ENCODE data around the gene CCDC149.

CCDC149 gene

DNA sequence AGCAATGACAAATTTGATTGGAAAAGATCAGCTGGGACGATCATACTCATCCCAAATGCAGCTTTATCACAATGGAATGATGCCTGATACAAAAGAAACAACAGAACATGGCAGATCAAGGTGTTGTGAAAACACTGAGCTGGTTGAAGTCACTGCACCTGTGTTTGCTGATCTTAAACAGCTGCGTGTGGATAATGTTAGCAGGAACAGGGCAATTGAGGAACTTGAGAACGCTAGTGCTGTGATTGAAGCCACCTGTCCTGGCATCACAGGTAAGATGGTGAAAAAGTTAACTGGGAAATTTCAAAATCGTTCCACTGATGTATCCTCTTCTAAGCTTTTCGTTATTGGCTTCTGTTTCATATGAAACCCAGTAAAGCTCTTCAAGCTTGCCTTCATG is 144.8 kb downstream of the CCDC149 start:
- DNase-seq (ENCODE audit: low read depth) = no peak
- TF ChIP-seq, protein P1, sequence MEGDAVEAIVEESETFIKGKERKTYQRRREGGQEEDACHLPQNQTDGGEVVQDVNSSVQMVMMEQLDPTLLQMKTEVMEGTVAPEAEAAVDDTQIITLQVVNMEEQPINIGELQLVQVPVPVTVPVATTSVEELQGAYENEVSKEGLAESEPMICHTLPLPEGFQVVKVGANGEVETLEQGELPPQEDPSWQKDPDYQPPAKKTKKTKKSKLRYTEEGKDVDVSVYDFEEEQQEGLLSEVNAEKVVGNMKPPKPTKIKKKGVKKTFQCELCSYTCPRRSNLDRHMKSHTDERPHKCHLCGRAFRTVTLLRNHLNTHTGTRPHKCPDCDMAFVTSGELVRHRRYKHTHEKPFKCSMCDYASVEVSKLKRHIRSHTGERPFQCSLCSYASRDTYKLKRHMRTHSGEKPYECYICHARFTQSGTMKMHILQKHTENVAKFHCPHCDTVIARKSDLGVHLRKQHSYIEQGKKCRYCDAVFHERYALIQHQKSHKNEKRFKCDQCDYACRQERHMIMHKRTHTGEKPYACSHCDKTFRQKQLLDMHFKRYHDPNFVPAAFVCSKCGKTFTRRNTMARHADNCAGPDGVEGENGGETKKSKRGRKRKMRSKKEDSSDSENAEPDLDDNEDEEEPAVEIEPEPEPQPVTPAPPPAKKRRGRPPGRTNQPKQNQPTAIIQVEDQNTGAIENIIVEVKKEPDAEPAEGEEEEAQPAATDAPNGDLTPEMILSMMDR (IDR thresholded peaks at IDR 0.05; ENCODE audit: control insufficient read depth, extremely low read depth, insufficient read depth) = no peak
- H3K4me3 ChIP-seq (ENCODE audit: low read depth, low read length) = no peak overlapping the region

DNA sequence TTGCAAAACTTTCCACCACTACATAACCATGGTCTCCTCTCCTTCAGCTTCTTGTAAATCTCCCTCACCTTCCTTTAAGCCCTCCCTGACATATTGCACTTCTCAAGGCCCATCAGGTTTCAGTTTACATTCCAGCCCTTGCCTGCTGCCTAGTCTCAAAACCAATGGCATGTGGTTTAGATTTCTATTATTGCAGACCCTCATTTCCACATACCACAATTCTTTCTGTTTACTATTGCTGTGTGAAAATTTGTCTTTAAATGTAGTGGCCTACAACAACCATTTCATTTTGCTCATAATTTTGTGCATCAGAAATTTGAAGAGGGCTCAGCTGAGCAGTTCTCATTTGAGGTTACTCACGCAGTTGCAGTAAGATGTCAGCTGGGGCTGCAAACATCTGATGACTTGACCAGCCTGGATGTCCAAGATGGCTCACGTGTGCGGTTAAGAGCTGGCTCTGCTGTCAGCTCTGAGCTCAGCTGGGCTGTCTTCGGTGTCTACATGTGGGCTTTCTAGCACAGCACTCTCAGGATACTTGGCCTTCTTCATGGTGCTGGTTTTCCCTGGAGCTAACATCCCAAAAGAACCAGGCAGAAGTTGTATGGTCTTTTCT is 147.4 kb downstream of the CCDC149 start:
- no peak for DNase-seq (ENCODE audit: low read depth)
- TF ChIP-seq, protein P1 (IDR thresholded peaks at IDR 0.05; ENCODE audit: control insufficient read depth, extremely low read depth, insufficient read depth) = no peak
- H3K4me3 ChIP-seq (ENCODE audit: low read depth, low read length) = no peak overlapping the region

DNA sequence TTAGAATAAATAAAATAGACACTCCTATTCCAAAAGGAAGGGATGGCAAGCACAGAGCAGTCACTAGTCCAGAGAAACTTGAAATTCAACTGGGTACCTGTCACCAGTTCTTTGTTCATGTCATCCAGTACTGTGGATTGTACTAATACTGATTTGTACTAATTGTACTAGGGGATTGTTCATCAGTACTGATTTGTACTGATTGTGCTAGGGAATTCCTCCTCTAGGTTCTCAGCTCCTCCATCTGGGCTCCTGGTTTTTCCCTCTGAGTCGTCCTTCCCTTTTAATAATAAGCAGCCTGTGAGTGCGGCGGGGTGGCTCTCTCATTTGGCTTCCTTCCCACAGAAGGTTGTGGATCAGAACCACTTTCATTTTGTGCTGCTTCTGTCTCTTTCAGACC is 148.5 kb downstream of the CCDC149 start:
- no peak overlapping the region for H3K4me3 ChIP-seq (ENCODE audit: low read depth, low read length)
- DNase-seq (ENCODE audit: low read depth) = no peak
- TF ChIP-seq, protein P1 (IDR thresholded peaks at IDR 0.05; ENCODE audit: control insufficient read depth, extremely low read depth, insufficient read depth) = no peak

DNA sequence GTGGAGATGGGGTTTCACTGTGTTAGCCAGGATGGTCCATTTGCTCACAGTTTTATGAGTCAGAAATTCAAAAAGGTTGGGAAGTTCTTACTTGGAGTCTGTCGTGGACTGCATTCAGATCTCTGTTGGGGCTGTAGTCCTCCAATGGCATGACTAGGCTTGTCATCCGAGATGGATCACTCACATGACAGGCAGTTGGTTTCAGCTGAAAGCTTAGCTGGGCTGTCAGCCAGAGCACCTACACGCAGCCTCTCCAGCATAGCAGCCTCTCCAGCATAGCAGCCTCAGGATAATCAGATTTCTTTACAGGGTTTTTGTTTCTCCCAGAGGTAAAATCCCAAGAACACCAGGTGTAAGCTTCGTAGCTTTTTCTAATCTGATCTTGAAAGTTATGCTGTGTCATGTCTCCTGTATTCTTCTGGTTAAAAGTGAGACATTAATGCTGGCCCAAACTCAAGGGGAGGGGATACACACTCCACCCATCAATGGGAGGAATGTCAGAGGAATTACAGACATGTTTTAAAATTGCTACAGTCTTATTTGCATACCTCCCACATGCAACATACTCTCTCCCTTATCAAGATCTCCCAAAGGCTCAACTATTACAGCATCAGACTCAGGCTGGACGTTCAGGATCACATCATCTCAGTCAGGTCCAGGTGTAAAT is 149.1 kb downstream of the CCDC149 start:
- DNase-seq (ENCODE audit: low read depth) = no peak
- TF ChIP-seq, protein P1 (IDR thresholded peaks at IDR 0.05; ENCODE audit: control insufficient read depth, extremely low read depth, insufficient read depth) = no peak
- no peak overlapping the region for H3K4me3 ChIP-seq (ENCODE audit: low read depth, low read length)

All from LNCaP clone FGC (cell line).